Upper lobe of right lung (tissue), 1 donor: ENCODE results near the gene RADIL. TPM values are rescaled to one million over a fixed set of nuclear protein-coding genes. Genes with fewer than 3 reads are reported as not detected.

Experiments
- ATAC-seq: fragments of 200-7000 bp; cut with Tn5 transposase; one replicate; pipeline ENCODE4 v1.9.1; 2020; ENCODE audit warnings: mild to moderate bottlenecking, moderate library complexity
- DNase-seq: peaks from one replicate; pipeline ENCODE4 v3.0.0-alpha.2; 2020
- H3K27ac ChIP-seq: fragments of 200-600 bp; one replicate; pipeline ENCODE4 v1.8.0; 2022
- H3K27me3 ChIP-seq: fragments of 200-600 bp; one replicate; pipeline ENCODE4 v1.8.0; 2022; ENCODE audit warnings: mild to moderate bottlenecking
- H3K36me3 ChIP-seq: fragments of 200-600 bp; one replicate; pipeline ENCODE4 v1.8.0; 2022
- H3K4me1 ChIP-seq: fragments of 200-600 bp; one replicate; pipeline ENCODE4 v1.8.0; 2022
- H3K4me3 ChIP-seq: fragments of 200-600 bp; one replicate; pipeline ENCODE4 v1.8.0; 2022; ENCODE audit warnings: mild to moderate bottlenecking
- H3K9me3 ChIP-seq: fragments of 200-600 bp; one replicate; pipeline ENCODE4 v1.8.0; 2022
- CTCF ChIP-seq: fragments of 200-600 bp; IDR thresholded peaks from one replicate; pipeline ENCODE4 v1.8.0; 2022; ENCODE audit warnings: antibody characterized with exemption
- intact Hi-C: fragments of 100-400 bp; cut with DNase I; formaldehyde crosslinking; loops from one replicate; pipeline ENCODE4 v1.11.0; 2022
- total RNA-seq: library from RNA; stranded (reverse); fragmentation: NEBNext Ultra II Directional; extraction: Animal tissue kit (Norgen Biotek cat#: 25700); gene quantifications from one replicate; pipeline ENCODE4 v1.2.1, GENCODE V29; 2021
- donor health status: DM: no; HTN: yes; CAD: no; lungs with severe emphysema.

Gene RADIL
- total RNA-seq, 1 donor from 2014 or later, result 7.3 TPM

- no peaks in the 10 kb centered on the region for H3K9me3 ChIP-seq
- intact Hi-C loops, result no loop called here
- H3K27me3 ChIP-seq, result no peaks in the 10 kb centered on the region
- H3K4me3 ChIP-seq, result no peak overlapping the region
- DNase-seq (no peak), ATAC-seq (no peak)
- peaks cover 4% of the 10 kb centered on the region for H3K4me1 ChIP-seq
- peaks cover 50% of the 10 kb centered on the region for H3K36me3 ChIP-seq
- no peak overlapping the region for H3K27ac ChIP-seq
- no peak for TF ChIP-seq CTCF
Measured at GRCh38 chr7:4791101-4791737, 92.3 kb downstream of the RADIL start.

- no peak for DNase-seq
- Histone ChIP-seq H3K4me3 (no peak overlapping the region), H3K27me3 (no peaks in the 10 kb centered on the region), H3K27ac (no peak overlapping the region), H3K36me3 (peaks cover 57% of the 10 kb centered on the region), H3K4me1 (peaks cover 4% of the 10 kb centered on the region), H3K9me3 (no peaks in the 10 kb centered on the region)
- intact Hi-C loops, result no loop called here
- no peak for ATAC-seq
- no peak for TF ChIP-seq CTCF
Measured at GRCh38 chr7:4790516-4790991, 93.0 kb downstream of the RADIL start.

GRCh38 chr7:4790078-4790465 lies 93.4 kb downstream of the RADIL start:
- ATAC-seq (no peak), DNase-seq (no peak)
- Histone ChIP-seq H3K27ac (no peak overlapping the region), H3K27me3 (no peaks in the 10 kb centered on the region), H3K36me3 (peaks cover 62% of the 10 kb centered on the region), H3K9me3 (no peaks in the 10 kb centered on the region), H3K4me3 (no peak overlapping the region), H3K4me1 (peaks cover 4% of the 10 kb centered on the region)
- TF ChIP-seq CTCF, result no peak
- intact Hi-C loops, result no loop called here

- intact Hi-C loops, result no loop called here
Measured at GRCh38 chr7:4789194-4790077, 94.1 kb downstream of the RADIL start.

GRCh38 chr7:4788627-4789189 lies 94.8 kb downstream of the RADIL start:
- no peak for DNase-seq
- no peak for TF ChIP-seq CTCF
- no peak for ATAC-seq
- Histone ChIP-seq H3K4me1 (peaks cover 4% of the 10 kb centered on the region), H3K36me3 (peaks cover 73% of the 10 kb centered on the region), H3K4me3 (no peak overlapping the region), H3K9me3 (no peaks in the 10 kb centered on the region), H3K27me3 (no peaks in the 10 kb centered on the region), H3K27ac (no peak overlapping the region)
- intact Hi-C loops, result no loop called here

More at GRCh38 chr7:4789194-4790077, 94.1 kb downstream of the RADIL start:
- ATAC-seq, result no peak
- no peaks in the 10 kb centered on the region for H3K27me3 ChIP-seq
- TF ChIP-seq CTCF, result no peak
- peaks cover 68% of the 10 kb centered on the region for H3K36me3 ChIP-seq
- DNase-seq, result no peak
- H3K4me1 ChIP-seq, result peaks cover 4% of the 10 kb centered on the region
- H3K9me3 ChIP-seq, result no peaks in the 10 kb centered on the region
- no peak overlapping the region for H3K4me3 ChIP-seq
- no peak overlapping the region for H3K27ac ChIP-seq
